ENCODE data around the gene CEP350. TPM values are rescaled to one million over a fixed set of nuclear protein-coding genes. Genes with fewer than 3 reads are reported as not detected.

Gene CEP350
- total and polyA plus RNA-seq, 2 of the 13 experiments (the other 11 are each of a cell fraction or from before 2014, with no cell fraction given): 7.6 to 35.9 TPM

DNA sequence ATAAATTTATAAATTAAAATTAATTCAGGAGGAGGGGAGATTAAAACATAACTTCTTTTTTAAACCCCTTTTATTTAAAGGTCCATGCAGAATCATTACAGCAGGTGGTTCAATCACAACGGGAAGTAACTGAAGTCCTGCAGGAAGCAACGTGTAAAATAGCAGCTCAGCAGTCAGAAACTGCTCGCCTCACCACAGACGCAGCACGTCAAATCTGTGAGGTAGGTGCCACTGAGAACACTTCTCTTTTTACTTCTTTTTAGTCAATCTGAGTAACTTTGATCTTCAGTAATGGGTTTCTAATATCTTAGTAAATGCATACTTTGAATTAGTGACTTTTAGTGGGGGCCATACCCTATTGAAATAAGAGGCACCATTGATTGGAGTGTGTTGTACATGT lies 87.0 kb downstream of the CEP350 start:
- in situ Hi-C loops (cut with HindIII; ENCODE audit: extremely low pct_ligation_motif_present, low pct_unique_long_range_greater_than_20kb) (no loop called here), intact Hi-C loops (cut with micrococcal nuclease; ENCODE audit: unreplicated experiment) (no loop called here)
- WGBS (ENCODE audit: low lambda C conversion rate): 98% methylated on average over 5 of the region's 5 CpGs
- Histone ChIP-seq H3K36me3 (replicated peaks in 1 of 2; ENCODE audit: control insufficient read depth in 1 of 2, insufficient read depth in 2 of 2, low read length in 2 of 2) (peaks cover 3 to 59% of the 10 kb centered on the region in 2 experiments), H3K4me3 (replicated peaks in 1 of 3; ENCODE audit: insufficient read depth in 1 of 3, low read depth in 2 of 3, low read length in 3 of 3) (no peak overlapping the region), H3K9me3 (ENCODE audit: low read length) (no peaks in the 10 kb centered on the region), H3K4me2 (ENCODE audit: low read depth, low read length) (no peak overlapping the region), H4K20me1 (ENCODE audit: insufficient read depth, low read length) (no peaks in the 10 kb centered on the region), H3K79me2 (ENCODE audit: insufficient read depth, low read length) (no peaks in the 10 kb centered on the region), H3K9ac (ENCODE audit: insufficient read depth, low read depth, low read length) (no peak overlapping the region), H3K27ac (ENCODE audit: extremely low read length, insufficient read depth, low read length) (no peak overlapping the region), H3K4me1 (ENCODE audit: insufficient read depth, low read length) (no peaks in the 10 kb centered on the region), H3K27me3 (ENCODE audit: control insufficient read depth in 1 of 2, insufficient read depth in 2 of 2, low read length in 2 of 2) (no peaks in the 10 kb centered on the region), H2AFZ (ENCODE audit: low read length) (no peak overlapping the region)
- CTCF ChIA-PET (ENCODE audit: low intra/inter-chr PET ratio, low total read pairs): no interaction called here
- DNase-seq (ENCODE audit: low spot score): no peak
- POLR2A ChIA-PET: no interaction called here
- no peak for ATAC-seq
- TF ChIP-seq NCOR1 (IDR thresholded peaks at IDR 0.05; ENCODE audit: borderline replicate concordance, low read length) (no peak), AGO1 (IDR thresholded peaks at IDR 0.05; ENCODE audit: low read depth, low read length, poor library complexity, severe bottlenecking) (no peak), ZNF75D (CRISPR knock-in tag; IDR thresholded peaks at IDR 0.05; ENCODE audit: borderline replicate concordance) (no peak), KLF13 (CRISPR knock-in tag; IDR thresholded peaks at IDR 0.05) (no peak), HNRNPL (IDR thresholded peaks at IDR 0.05; ENCODE audit: low read depth, low read length) (no peak), TAF15 (IDR thresholded peaks at IDR 0.05; ENCODE audit: low read depth, low read length, poor library complexity, severe bottlenecking) (no peak), SIN3A (IDR thresholded peaks at IDR 0.05; ENCODE audit: borderline replicate concordance, low read depth, low read length) (no peak), ZNF570 (CRISPR knock-in tag; IDR thresholded peaks at IDR 0.05; ENCODE audit: borderline replicate concordance) (no peak)
- TF ChIP-seq, protein P1, sequence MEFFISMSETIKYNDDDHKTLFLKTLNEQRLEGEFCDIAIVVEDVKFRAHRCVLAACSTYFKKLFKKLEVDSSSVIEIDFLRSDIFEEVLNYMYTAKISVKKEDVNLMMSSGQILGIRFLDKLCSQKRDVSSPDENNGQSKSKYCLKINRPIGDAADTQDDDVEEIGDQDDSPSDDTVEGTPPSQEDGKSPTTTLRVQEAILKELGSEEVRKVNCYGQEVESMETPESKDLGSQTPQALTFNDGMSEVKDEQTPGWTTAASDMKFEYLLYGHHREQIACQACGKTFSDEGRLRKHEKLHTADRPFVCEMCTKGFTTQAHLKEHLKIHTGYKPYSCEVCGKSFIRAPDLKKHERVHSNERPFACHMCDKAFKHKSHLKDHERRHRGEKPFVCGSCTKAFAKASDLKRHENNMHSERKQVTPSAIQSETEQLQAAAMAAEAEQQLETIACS (CRISPR knock-in tag; IDR thresholded peaks at IDR 0.05): no peak
- BruUV-seq (replicated peaks): no TSS peak
- FAIRE-seq: no peak
